OCI-LY1 (cell line): ENCODE results near the gene TRIP13.

Experiments
- H2AFZ ChIP-seq: fragments of 200-600 bp; sonication (generic), shearing (Covaris generic); 2 replicates; pipeline ENCODE4 v1.6.0; 2014; ENCODE audit warnings: antibody characterized with exemption, mild to moderate bottlenecking, low read length
- H3F3A ChIP-seq: fragments of 200-600 bp; sonication (generic), shearing (Covaris generic); 2 replicates; pipeline ENCODE4 v1.6.0; 2014; ENCODE audit warnings: mild to moderate bottlenecking, antibody characterized with exemption, low read length, moderate library complexity; ENCODE audit not compliant: insufficient read depth
- H3K27ac ChIP-seq: fragments of 200-600 bp; sonication (generic); 2 replicates; pipeline ENCODE4 v1.5.1; 2014; ENCODE audit warnings: low read length, mixed run types, mild to moderate bottlenecking, low read depth; ENCODE audit not compliant: poor library complexity, severe bottlenecking
- H3K27me3 ChIP-seq: fragments of 200-600 bp; sonication (generic); 2 replicates; pipeline ENCODE4 v1.6.0; 2014; ENCODE audit warnings: antibody characterized with exemption, mild to moderate bottlenecking, low read length, moderate library complexity; ENCODE audit not compliant: insufficient read depth
- H3K36me3 ChIP-seq: fragments of 200-600 bp; sonication (generic); 2 replicates; pipeline ENCODE4 v1.6.1; 2014; ENCODE audit warnings: mild to moderate bottlenecking, antibody characterized with exemption, low read length, moderate library complexity, mixed read lengths; ENCODE audit not compliant: insufficient read depth
- H3K4me1 ChIP-seq: fragments of 200-600 bp; sonication (generic); 2 replicates; pipeline ENCODE4 v1.5.1; 2014; ENCODE audit warnings: mild to moderate bottlenecking, low read length, moderate library complexity; ENCODE audit not compliant: insufficient read depth, severe bottlenecking
- H3K4me2 ChIP-seq: fragments of 200-600 bp; sonication (generic), shearing (Covaris generic); 2 replicates; pipeline ENCODE4 v1.6.1; 2014; ENCODE audit warnings: low read length
- H3K4me3 ChIP-seq: fragments of 200-600 bp; sonication (generic); 2 replicates; pipeline ENCODE4 v1.5.1; 2014; ENCODE audit warnings: low read length, low read depth, mild to moderate bottlenecking, mixed read lengths; ENCODE audit not compliant: poor library complexity, severe bottlenecking
- H3K79me2 ChIP-seq: fragments of 200-600 bp; shearing (Covaris generic); 2 replicates; pipeline ENCODE4 v1.6.1; 2016; ENCODE audit warnings: mixed run types, low read length, mixed read lengths; ENCODE audit not compliant: insufficient read depth
- H3K9ac ChIP-seq: fragments of 200-600 bp; sonication (generic), shearing (Covaris generic); 2 replicates; pipeline ENCODE4 v1.6.1; 2014; ENCODE audit warnings: mild to moderate bottlenecking, low read length, mixed read lengths
- H3K9me2 ChIP-seq: fragments of 200-600 bp; sonication (generic), shearing (Covaris generic); 2 replicates; pipeline ENCODE4 v1.6.1; 2014; ENCODE audit warnings: low read depth, mild to moderate bottlenecking, low read length, mixed read lengths
- H3K9me3 ChIP-seq: fragments of 200-600 bp; shearing (Covaris generic); 2 replicates; pipeline ENCODE4 v1.6.1; 2014; ENCODE audit warnings: low read length, mixed read lengths
- H4K20me1 ChIP-seq: fragments of 200-600 bp; sonication (generic), shearing (Covaris generic); 2 replicates; pipeline ENCODE4 v1.6.0; 2016; ENCODE audit warnings: mild to moderate bottlenecking, low read length; ENCODE audit not compliant: insufficient read depth
- CTCF ChIP-seq: fragments of 200-600 bp; sonication (generic), shearing (Covaris generic); IDR thresholded peaks from 2 replicates; pipeline ENCODE4 v1.5.1; 2017; ENCODE audit warnings: mild to moderate bottlenecking, antibody characterized with exemption, low read length, moderate library complexity, mixed read lengths
- EZH2 ChIP-seq: fragments of 200-600 bp; sonication (generic), shearing (Covaris generic); IDR thresholded peaks from 2 replicates; pipeline ENCODE4 v1.8.0; 2017; ENCODE audit warnings: borderline replicate concordance, mixed run types, mild to moderate bottlenecking, antibody characterized with exemption, low read length, moderate library complexity, mixed read lengths

The TRIP13 gene

GRCh38 chr5:957748-958485 is 65.2 kb downstream of the TRIP13 start:
- no peaks in the 10 kb centered on the region for H4K20me1 ChIP-seq
- TF ChIP-seq CTCF, result no peak
- TF ChIP-seq EZH2, result no peak
- H3K79me2 ChIP-seq, result no peaks in the 10 kb centered on the region
- no peak overlapping the region for H3K9ac ChIP-seq
- no peaks in the 10 kb centered on the region for H3K36me3 ChIP-seq
- H3K27ac ChIP-seq, result no peak overlapping the region
- no peaks in the 10 kb centered on the region for H3K9me2 ChIP-seq
- no peak overlapping the region for H2AFZ ChIP-seq
- peaks cover 3% of the 10 kb centered on the region; the same call in 1 of the 2 replicates for H3K27me3 ChIP-seq
- no peaks in the 10 kb centered on the region for H3F3A ChIP-seq
- H3K9me3 ChIP-seq, result no peaks in the 10 kb centered on the region
- no peak overlapping the region for H3K4me3 ChIP-seq
- peaks cover under 1% of the 10 kb centered on the region for H3K4me1 ChIP-seq
- H3K4me2 ChIP-seq, result no peak overlapping the region

DNA sequence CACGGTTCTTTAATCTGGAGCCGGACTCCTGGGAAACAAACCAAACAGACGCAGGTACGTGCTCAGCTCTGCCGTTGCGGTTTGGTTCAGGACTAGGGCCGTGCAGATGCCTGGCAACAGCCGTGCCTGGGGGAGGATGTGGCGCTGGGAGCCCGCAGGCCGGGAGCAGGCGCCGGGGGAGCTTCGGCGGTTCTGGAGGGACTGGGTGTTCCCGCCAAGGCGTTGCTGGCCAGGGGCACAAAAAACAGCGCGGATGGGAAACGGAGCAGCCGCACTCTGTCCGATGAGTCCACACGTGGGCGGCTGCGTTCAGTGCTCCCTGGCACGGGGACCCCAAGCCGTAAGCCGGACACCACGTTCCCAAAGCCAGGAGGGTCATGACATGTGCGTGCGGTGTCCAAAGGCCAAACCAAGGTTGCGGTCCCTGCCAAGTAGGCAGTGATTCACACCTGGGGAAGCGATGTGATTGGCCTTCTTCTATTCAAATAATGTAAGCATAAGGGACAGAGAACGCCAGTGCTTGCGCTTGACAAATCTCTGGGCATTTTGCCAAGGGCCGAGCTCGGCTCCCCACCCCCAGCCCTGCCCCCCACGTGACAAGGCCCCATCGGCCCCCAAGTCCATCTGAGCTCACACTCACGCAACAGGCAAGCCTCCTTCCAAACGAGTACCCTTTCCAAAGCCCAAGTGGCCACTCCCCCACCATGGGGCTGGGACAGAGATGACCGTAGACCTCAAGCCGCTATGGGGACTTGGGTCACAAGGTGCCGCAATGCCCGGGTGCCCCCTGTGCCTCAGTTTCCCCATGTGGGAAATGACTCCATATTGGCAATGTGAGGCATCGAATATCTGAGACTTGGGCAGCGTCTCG is 66.3 kb downstream of the TRIP13 start:
- Histone ChIP-seq H3K79me2 (no peaks in the 10 kb centered on the region), H3K9me3 (no peaks in the 10 kb centered on the region), H3K27me3 (0 out of 2 replicates have a peak, but pooled peaks cover 3% of the 10 kb centered on the region), H2AFZ (no peak overlapping the region), H3K9ac (no peak overlapping the region), H3K36me3 (no peaks in the 10 kb centered on the region), H4K20me1 (no peaks in the 10 kb centered on the region), H3K4me2 (no peak overlapping the region), H3K9me2 (no peaks in the 10 kb centered on the region), H3K27ac (no peak overlapping the region), H3K4me3 (no peak overlapping the region), H3F3A (no peaks in the 10 kb centered on the region), H3K4me1 (peaks cover 9% of the 10 kb centered on the region)
- TF ChIP-seq CTCF, result no peak
- no peak for TF ChIP-seq EZH2

DNA sequence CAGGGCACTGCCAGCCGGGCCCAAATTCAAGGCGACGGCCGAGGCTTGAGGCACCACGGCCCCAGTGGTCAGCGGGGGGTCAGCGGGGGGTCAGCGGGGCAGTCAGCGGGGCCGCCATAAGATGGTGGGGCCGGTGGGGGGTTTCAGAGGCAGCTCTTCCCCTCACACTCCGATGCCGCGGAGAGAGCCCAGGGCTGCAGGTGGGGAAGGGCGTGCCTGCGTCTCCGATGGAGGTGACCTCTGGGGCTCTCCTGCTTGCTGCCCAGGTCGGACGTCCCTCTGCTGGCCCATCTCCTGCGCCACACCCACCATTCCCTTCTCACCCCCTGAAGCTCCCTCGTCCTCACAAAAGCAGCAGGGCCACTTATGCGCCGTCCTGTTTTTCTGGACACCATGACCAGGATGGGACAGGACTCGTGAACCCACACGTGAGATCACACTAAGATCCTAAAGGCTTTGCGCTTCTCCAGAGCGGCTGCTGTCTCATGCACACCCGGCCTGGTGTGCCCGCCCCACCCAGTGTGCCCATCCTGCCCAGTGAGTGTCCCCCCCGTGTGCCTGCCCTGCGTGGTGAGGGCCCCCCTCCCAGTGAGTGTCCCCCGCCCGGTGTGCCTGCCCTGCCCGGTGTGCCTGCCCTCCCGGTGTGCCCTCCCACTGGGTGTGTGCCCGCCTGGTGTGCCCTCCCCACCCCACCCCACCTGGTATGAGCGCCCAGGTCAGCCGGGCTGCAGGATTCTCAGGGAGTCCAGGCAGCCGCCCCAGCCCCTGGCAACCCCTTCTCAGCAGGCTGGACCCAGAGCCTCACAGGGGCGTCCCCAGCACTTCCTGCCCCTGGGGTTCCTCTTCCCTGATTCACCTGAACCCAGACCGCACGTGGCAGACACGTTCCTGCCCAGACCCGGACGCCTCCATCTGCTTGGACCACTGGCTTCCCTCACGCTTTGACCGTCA is 67.2 kb downstream of the TRIP13 start:
- TF ChIP-seq CTCF (no peak), EZH2 (no peak)
- no peak overlapping the region for H3K4me3 ChIP-seq
- H3K79me2 ChIP-seq, result no peaks in the 10 kb centered on the region
- H3K27me3 ChIP-seq, result 0 out of 2 replicates have a peak, but pooled peaks cover 3% of the 10 kb centered on the region
- H3K4me1 ChIP-seq, result peaks cover 17% of the 10 kb centered on the region
- H3F3A ChIP-seq, result no peaks in the 10 kb centered on the region
- H4K20me1 ChIP-seq, result no peaks in the 10 kb centered on the region
- no peaks in the 10 kb centered on the region for H3K9me3 ChIP-seq
- no peak overlapping the region for H3K9ac ChIP-seq
- H2AFZ ChIP-seq, result no peak overlapping the region
- H3K9me2 ChIP-seq, result no peaks in the 10 kb centered on the region
- no peak overlapping the region for H3K4me2 ChIP-seq
- no peaks in the 10 kb centered on the region for H3K36me3 ChIP-seq
- H3K27ac ChIP-seq, result no peak overlapping the region
